OCI-LY1 (cell line): ENCODE measurements around the gene RAB10.

ENCODE experiments used
- CTCF ChIP-seq: fragments of 200-600 bp; sonication (generic), shearing (Covaris generic); IDR thresholded peaks from 2 replicates; pipeline ENCODE4 v1.5.1; 2017; ENCODE audit warnings: mild to moderate bottlenecking, antibody characterized with exemption, low read length, moderate library complexity, mixed read lengths
- EZH2 ChIP-seq: fragments of 200-600 bp; sonication (generic), shearing (Covaris generic); IDR thresholded peaks from 2 replicates; pipeline ENCODE4 v1.8.0; 2017; ENCODE audit warnings: borderline replicate concordance, mixed run types, mild to moderate bottlenecking, antibody characterized with exemption, low read length, moderate library complexity, mixed read lengths

GRCh38 chr2:26035090-26035743 is 1.3 kb downstream of the RAB10 start:
- TF ChIP-seq CTCF (no peak), EZH2 (no peak)
